SK-N-SH (cell line): ENCODE measurements around the gene ZBTB7B.

Experiments
- ELF1 ChIP-seq: IDR thresholded peaks from 2 replicates; pipeline ENCODE4 v1.4.0; 2012
- POLR2AphosphoS5 ChIP-seq: IDR thresholded peaks from 2 replicates; pipeline ENCODE4 v1.6.1; 2012; ENCODE audit warnings: low read depth, low read length
- TAF1 ChIP-seq: IDR thresholded peaks from 2 replicates; pipeline ENCODE4 v1.6.1; 2012; ENCODE audit warnings: low read depth, mild to moderate bottlenecking, low read length, moderate library complexity, borderline replicate concordance

DNA sequence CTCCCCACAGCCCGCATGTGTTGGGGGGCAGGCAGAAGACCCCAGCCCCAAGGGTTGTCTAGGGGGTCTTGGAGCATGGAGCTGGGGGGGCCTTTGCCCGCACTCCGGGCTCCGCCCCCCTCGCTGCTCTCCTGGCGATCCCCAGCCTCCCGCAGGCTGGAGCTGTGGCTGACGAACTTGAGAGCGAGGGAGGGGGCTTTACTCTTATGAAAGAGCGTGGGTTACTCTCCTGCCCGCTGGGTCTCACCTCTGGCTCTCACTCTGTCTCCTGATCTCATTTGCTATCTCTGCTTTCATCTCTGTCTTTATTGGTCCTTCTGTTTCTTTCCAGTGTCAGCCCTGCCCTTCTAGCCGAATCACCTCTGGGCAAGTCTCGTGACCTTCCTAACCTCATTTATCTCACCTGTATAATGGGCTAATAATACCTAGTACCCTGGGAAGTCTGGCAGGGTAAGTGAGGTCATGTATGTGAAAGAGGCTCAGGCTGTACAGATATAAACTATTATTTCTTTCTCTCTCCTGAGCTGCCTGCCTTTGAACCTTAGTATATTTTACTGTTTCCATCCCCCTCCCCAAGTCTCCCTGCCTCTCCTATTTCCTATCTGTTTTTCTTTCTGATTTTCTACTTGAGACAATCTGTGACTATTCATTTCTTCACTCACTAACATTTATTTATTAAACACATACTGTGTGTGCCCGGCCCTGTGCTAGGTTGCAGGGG, 61.7 kb downstream of the ZBTB7B start:
- TF ChIP-seq POLR2AphosphoS5: no peak
- TF ChIP-seq ELF1: no peak
- TF ChIP-seq TAF1: no peak
